Stimulated activated CD4-positive, alpha-beta T cell treated with anti-CD3 and anti-CD28 coated beads, Interleukin-15, amount 100 ng/mL, for 1 hour (primary cell): Measurements from ENCODE around the gene LITAFD.

ENCODE experiments used
- DNase-seq, 2 donors: peaks; one replicate each; pipeline ENCODE4 v3.0.0-alpha.2; 2020; ENCODE audit warnings: low read depth in 1 of 2, low spot score in 1 of 2

LITAFD gene

DNA sequence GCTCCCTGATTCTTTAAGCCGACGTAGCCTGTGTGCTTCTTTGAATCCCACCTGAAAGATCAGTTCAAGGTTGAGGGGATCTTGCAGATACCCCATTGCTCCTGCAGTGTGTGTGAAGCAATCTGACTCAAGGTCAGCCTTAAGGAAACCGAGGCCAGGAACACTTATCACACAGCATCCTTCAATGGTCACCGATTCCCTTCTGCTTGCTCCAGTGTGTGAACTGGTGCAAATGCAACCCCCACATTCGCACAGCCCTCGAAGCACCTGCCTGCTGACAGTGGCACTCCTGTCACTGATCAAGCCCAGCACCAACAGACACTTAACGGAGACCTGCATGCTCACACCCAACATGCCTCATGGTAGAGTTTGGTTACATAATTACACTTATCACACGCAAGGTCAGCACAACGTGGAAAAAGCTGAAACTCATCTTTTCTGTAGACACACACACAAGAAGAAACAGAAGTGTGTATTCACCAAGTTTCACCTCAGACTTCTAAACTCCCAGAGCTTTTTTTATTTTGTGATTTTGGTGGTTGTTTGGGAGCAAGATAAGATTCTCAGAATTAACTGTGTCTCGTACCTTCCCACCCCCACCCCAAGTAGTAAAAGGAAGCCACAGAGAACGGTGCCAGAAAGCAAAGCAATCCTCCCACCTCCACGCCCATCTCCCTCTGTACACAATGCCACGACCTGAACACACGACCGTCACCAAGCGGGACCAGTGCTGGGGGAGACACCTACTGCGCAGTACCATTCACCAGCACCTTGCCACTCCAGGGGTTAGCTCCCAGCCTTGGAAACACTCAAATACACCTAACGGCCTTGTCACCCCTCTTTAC, 37.2 kb downstream of the LITAFD start:
- no peak for DNase-seq

DNA sequence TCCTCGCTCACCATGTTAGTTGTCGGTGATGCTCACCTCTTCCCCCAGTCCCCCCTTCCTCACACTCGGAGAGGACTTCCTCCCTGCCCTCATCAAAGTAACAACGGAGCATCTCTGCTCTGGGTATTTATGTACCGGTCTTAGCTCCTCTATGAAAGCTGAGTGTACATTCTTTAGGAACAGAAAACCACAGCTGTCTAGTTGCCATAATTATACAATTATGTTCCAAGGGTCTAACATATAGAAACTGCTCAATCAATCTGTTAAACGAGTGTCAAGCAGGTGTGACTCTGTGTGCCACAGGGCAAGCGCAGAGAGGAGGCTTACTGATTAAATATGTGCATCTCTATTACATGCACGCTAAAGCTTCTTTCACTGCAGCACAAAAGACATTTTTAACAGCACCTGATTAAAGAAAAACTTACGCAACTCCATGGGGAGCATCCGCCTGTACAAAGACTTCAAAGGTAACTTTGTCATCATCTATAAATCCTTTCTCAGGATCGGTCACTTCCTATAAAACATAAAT, 37.8 kb downstream of the LITAFD start:
- DNase-seq, result no peak

DNA sequence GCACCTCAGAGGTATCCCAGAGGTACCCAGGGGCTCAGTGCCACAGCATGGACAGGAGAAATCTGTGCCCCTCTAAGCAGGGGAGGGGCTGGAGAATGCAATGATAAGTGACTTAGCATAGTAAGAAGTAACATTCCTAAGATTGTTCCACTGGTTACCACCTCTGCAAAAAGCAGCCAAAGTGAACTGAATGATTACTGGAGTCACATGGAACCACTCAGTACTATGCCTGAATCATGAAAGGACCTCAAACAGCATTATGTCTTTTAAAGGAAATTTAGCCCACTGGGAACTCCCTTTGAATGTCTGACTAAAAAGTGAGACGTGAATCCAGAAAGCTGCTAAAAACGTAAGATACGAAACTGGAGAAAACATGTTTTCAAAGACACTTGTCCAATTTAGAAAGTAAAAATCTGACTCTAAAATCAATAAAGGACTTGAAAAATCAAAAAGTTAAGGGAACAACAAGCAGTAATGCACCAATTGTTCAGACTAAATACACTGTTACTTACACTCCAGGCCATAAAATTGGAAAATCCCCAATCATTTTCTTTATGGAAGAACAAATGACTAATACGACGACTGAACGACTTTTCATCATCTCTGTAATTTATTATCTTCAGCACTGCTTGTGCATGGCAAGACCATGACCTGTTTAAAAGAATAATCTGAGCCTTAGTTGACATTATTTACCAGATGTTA, 38.6 kb downstream of the LITAFD start:
- no peak for DNase-seq

DNA sequence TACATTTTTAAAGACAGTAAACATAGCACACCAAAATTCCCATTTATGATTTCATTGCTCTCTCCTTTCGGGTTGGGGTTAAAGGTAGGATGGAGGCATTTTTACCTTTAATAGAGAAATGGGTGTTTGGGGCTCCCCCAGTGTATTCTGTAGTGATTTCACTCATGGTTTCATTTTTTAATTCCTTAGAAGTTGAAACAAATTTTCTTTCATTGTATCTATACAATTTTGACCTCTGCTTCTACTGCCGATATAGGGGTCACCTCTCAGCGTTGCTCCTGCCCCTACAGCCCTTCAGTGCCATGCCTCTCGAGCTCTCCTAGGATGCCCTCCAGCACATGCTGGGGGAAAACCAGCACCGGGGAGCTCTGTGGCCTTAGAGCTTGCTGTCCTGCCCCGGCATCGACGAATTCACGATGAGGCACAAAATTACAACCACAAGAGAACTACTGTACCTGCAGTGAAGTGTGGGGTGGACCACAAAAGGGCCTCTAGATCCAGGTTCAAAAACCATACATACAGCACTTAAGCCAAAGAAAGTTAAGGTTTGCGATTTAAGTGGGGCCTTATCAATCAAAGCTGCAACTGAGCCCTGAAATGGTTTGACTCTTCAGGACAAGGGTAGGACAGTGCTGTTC, 39.3 kb downstream of the LITAFD start:
- no peak for DNase-seq

DNA sequence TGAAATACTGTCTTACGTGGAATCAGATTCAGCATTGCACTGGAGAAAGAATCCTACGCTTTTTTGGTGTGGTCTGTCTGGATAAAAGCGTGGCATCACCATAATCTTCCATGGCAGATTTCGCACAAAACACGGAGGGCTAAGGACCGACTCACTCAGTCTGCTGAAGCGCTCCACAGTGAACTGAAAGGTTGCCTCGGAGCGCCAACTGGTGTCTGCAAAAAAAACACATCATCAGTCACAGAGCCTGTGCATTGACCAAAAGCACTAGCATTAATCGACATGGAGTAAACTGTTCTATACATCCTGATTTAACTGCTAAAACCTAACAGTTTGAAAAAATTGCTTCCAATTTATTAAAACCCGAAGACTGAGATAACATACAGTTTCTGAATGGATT, 41.0 kb downstream of the LITAFD start:
- DNase-seq, result no peak

DNA sequence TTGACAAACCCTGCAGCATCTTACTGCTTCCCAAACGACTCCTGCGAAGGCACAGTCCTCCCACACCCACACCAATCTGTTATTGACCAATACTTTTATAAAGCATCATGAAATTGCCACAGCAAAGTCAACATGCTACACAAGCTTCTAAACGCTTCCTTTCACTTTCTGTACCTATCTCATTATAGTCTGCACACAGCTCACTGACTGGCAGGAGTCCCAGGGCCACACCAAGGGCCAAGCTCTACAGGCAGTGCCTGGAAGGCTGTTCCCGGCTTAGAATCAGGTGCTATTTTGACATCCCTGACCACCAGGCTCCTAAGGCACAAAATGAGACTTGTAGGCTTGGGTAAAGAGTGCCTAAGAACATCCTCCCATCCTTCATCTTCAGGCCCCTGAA, 42.1 kb downstream of the LITAFD start:
- no peak for DNase-seq

DNA sequence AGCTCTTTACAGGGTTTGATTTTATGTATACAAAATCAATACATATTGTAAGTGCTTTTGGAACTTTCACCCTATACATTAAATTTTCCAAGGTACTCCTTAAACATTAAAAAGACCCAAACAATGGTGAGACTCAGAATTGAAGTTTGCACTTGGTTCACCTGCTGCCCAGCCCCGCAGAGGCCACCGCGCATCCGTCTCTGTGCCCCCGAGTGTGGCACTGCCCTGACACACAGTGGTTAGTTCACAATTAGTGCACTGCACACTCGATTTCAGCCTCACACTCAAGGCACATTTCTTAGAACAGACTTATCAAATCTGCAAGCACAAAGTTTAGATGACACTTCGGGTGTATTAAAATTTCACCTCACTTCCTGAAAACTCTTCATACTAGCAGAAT, 43.3 kb downstream of the LITAFD start:
- no peak for DNase-seq

DNA sequence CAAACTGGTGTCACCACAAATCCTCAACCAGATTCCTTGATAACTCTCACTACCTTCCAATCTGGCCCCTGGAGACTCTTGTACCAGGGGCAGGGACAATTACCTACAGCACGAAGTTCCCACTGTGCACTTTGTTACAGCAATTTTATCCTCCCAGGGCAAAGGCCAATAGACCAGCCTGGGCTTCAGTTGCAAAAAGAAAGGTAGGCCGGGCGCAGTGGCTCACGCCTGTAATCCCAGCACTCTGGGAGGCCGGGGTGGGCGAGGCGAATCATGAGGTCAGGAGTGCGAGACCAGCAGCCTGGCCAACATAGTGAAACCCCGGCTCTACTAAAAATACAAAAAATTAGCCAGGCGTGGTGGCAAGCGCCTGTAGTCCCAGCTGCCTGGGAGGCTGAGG, 44.7 kb downstream of the LITAFD start:
- DNase-seq, result no peak

DNA sequence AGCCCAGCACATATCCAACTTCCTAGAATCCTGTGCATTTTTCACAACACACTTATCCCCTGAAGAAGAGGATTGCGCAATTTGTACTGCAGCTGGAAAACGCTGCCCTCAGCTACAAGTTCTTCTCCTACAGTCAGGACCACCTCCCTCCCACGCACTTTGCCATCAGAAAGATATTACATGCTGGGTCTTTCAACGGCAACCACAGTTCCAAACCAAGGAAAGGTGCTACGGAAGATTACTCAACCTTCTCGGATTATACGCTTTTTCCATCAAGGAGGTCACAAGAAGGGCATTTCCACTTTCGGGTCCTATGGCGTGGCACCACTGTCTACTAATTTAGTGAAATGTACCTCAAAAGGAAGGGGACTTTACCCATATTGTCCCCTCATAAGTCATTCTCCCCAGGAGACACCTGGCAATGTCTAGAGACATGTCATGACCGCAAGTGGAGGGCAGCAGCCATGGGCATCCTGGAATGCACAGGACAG, 46.4 kb downstream of the LITAFD start:
- DNase-seq, result no peak

DNA sequence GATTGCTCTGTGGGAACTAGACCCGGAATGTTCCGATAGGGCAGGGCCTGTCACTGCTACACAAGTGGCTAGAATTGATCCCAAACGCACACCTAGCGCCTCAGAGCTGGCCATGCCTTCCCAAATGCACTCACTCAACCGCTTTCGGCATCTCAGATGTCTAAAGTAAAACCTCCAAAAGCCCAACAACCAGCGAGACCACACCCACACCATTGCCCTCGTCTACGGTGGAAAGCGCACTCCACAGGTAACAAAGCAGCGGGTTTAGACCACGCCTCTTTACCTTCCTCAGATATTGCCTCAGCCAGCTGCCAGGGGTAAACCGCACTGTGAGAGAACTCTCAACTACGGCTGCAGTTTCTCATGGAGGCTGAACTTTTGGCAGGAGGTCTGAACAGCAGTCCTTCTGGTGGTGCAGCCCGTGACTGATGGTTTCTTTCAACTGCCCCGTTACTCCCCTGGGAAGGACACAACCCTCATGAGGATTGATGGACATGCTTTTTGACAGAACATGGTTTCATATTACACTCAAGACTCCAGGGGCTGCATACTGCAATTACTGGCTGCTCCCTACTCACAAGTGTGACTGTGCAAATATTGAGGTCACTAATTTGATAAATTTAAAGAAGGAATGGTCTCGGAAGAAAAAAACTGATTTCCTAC, 47.1 kb downstream of the LITAFD start:
- no peak for DNase-seq

DNA sequence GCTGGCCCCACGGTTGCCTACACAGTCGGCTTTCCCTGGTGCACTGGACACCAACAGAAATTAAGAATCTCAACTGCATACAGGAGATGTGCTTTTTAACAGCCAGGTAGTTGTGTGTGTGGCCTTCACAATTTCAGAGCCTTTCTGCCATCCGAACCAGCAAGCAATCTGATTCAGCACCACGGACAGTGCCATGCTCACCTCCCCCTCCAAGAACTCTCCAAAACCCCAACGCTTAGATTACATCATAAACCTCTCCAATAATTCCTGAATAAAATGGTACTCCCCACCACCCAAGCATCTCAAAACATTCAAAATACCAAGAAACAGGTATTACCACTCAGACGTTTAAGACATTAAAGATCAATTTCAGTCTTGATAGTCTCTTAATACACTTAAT, 49.7 kb downstream of the LITAFD start:
- peak in 1 of 2 donors; percentile 9 for DNase-seq

DNA sequence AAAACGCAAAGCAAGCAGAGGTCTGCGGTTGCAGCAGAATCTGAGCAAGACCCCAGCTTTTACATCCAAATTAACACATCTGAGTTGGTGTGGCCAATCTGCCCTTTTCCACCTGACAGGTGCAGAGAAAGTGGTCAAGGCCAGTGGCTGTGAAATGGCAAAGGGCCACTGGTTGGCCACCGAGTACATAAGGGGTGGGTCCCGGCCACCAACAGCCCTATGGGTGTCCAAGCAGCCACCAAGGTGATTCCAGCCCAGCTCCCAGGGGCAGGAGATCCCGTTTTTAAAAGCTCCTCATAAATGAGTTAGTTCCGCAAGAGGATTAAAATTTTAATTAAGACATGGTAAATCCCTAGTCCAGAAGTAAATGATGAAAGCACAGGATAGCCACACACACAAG, 52.5 kb downstream of the LITAFD start:
- DNase-seq, result no peak
